Choroid plexus epithelial cell (primary cell): Measurements from ENCODE around the gene PCGF2.

ENCODE experiments used
- DNase-seq: peaks from one replicate; pipeline ENCODE4 v3.0.0-alpha.2; 2010; ENCODE audit warnings: low read depth
- H3K4me3 ChIP-seq: 2 replicates; pipeline ENCODE4 v1.5.1; 2011; ENCODE audit warnings: low read depth, mild to moderate bottlenecking, control low read depth, low read length, moderate library complexity
- CTCF ChIP-seq: conservative IDR thresholded peaks from 2 replicates; pipeline ENCODE4 v1.5.1; 2011; ENCODE audit warnings: low read depth, mild to moderate bottlenecking, control low read depth, inconsistent platforms, low read length, moderate library complexity

PCGF2 gene

GRCh38 chr17:38724337-38724988, 23.7 kb downstream of the PCGF2 start:
- DNase-seq: no peak
- TF ChIP-seq CTCF: no peak
- no peak overlapping the region for H3K4me3 ChIP-seq

GRCh38 chr17:38721802-38722201, 26.3 kb downstream of the PCGF2 start:
- H3K4me3 ChIP-seq: no peak overlapping the region
- no peak for TF ChIP-seq CTCF
- no peak for DNase-seq

- no peak for TF ChIP-seq CTCF
- H3K4me3 ChIP-seq: no peak overlapping the region
- no peak for DNase-seq
Observed at GRCh38 chr17:38720941-38721340, 27.2 kb downstream of the PCGF2 start.

GRCh38 chr17:38719943-38720641, 28.0 kb downstream of the PCGF2 start:
- no peak for TF ChIP-seq CTCF
- no peak for DNase-seq
- H3K4me3 ChIP-seq: no peak overlapping the region

GRCh38 chr17:38719289-38719942, 28.7 kb downstream of the PCGF2 start:
- DNase-seq: no peak
- no peak for TF ChIP-seq CTCF
- H3K4me3 ChIP-seq: no peak overlapping the region

GRCh38 chr17:38717139-38717745, 30.9 kb downstream of the PCGF2 start:
- no peak for DNase-seq
- H3K4me3 ChIP-seq: no peak overlapping the region
- no peak for TF ChIP-seq CTCF
